ENCODE data around the gene ELFN2.

The ELFN2 gene

DNA sequence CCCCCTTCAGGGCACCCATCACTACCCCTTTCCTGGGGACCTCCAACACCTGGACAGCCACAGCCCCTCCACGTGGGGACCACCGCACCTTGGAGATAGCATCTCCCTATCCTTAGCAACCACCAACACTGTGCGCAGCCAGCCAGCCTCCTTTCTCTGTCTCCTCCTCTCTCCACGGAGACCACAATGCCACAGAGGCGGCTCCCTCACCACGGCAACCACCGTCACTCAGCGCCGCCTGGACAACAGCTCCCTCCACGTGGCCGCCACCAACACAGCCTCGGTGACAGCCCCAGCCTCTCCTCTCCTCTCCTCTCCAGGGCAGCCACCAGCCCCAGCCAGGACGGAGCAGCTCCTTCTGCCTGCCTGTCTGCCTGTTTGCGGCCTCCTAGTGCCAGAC, 10.5 kb downstream of the ELFN2 start:
- Histone ChIP-seq H3K27ac (no peak overlapping the region), H3K4me3 (no peak overlapping the region)
- no peak for DNase-seq (ENCODE audit: low spot score)
- TF ChIP-seq, protein P1, sequence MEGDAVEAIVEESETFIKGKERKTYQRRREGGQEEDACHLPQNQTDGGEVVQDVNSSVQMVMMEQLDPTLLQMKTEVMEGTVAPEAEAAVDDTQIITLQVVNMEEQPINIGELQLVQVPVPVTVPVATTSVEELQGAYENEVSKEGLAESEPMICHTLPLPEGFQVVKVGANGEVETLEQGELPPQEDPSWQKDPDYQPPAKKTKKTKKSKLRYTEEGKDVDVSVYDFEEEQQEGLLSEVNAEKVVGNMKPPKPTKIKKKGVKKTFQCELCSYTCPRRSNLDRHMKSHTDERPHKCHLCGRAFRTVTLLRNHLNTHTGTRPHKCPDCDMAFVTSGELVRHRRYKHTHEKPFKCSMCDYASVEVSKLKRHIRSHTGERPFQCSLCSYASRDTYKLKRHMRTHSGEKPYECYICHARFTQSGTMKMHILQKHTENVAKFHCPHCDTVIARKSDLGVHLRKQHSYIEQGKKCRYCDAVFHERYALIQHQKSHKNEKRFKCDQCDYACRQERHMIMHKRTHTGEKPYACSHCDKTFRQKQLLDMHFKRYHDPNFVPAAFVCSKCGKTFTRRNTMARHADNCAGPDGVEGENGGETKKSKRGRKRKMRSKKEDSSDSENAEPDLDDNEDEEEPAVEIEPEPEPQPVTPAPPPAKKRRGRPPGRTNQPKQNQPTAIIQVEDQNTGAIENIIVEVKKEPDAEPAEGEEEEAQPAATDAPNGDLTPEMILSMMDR (IDR thresholded peaks at IDR 0.05), result no peak

DNA sequence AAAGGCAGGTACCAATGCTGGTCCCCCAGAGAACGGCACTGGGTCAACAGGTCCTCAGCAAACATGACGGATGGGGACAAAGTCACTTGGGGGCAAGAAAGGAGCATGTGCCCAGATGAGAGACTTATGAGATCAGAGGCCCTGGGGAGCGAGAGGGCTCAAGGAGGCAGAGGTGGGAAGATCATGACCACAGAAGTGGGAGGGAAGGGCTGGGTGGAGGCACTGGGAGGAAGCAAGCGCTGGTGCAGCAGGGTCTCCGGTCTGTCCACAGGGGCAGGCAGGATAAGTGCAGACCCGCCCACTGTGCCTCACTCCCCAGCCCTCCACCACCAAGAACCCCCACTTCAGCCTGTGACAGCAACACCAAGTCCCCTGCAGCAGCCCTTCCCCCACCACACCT, 10.9 kb downstream of the ELFN2 start:
- no peak overlapping the region for H3K4me3 ChIP-seq
- TF ChIP-seq, protein P1 (IDR thresholded peaks at IDR 0.05), result no peak
- H3K27ac ChIP-seq, result no peak overlapping the region
- DNase-seq (ENCODE audit: low spot score), result no peak

- TF ChIP-seq, protein P1 (IDR thresholded peaks at IDR 0.05), result no peak
- Histone ChIP-seq H3K27ac (no peak overlapping the region), H3K4me3 (no peak overlapping the region)
- no peak for DNase-seq (ENCODE audit: low spot score)
These were observed 12.1 kb downstream of the ELFN2 start for GRCh38 chr22:37415210-37415609.

- TF ChIP-seq, protein P1 (IDR thresholded peaks at IDR 0.05), result no peak
- no peak overlapping the region for H3K27ac ChIP-seq
- no peak for DNase-seq (ENCODE audit: low spot score)
- H3K4me3 ChIP-seq, result no peak overlapping the region
These were observed 13.0 kb downstream of the ELFN2 start for GRCh38 chr22:37414288-37414687.

GRCh38 chr22:37413546-37413945, 13.7 kb downstream of the ELFN2 start:
- no peak for DNase-seq (ENCODE audit: low spot score)
- no peak overlapping the region for H3K27ac ChIP-seq
- TF ChIP-seq, protein P1 (IDR thresholded peaks at IDR 0.05), result no peak
- H3K4me3 ChIP-seq, result no peak overlapping the region

- Histone ChIP-seq H3K4me3 (no peak overlapping the region), H3K27ac (no peak overlapping the region)
- TF ChIP-seq, protein P1 (IDR thresholded peaks at IDR 0.05), result no peak
- no peak for DNase-seq (ENCODE audit: low spot score)
These were observed 14.6 kb downstream of the ELFN2 start for GRCh38 chr22:37412495-37413250.

DNA sequence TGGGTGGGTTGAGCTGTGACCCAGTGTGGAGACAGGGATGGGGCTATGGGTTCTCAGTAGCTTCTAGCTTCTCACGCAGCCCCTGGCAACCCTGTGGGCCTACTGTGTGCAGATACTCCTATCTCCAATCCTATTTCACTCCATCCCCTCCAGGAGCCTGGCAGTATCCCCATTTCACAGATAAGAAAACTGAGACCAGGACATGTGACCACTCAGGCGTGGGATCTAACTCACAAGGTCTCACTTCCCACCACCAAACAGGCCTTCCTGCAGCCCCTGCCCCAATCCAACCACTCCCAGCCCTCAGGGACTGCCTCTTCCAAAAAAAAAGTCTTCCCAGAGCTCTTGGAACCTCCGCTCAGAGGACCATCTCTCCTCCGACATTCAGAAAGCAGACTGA, 15.6 kb downstream of the ELFN2 start:
- no peak for DNase-seq (ENCODE audit: low spot score)
- TF ChIP-seq, protein P1 (IDR thresholded peaks at IDR 0.05), result no peak
- Histone ChIP-seq H3K27ac (no peak overlapping the region), H3K4me3 (no peak overlapping the region)
